H9 (cell line): ENCODE results near the gene OR6K3. TPM values are rescaled to one million over a fixed set of nuclear protein-coding genes. Genes with fewer than 3 reads are reported as not detected.

Experiments
- DNase-seq: peaks from one replicate; pipeline ENCODE4 v3.0.0-alpha.2; 2017
- H2AFZ ChIP-seq: one replicate; pipeline ENCODE4 v1.6.1; 2013; ENCODE audit warnings: mild to moderate bottlenecking, low read length, control low read depth, moderate library complexity
- H2AK5ac ChIP-seq: 2 replicates; pipeline ENCODE4 v1.6.1; 2013; ENCODE audit warnings: low read length, control low read depth, mixed read lengths; ENCODE audit not compliant: insufficient read length
- H2BK120ac ChIP-seq: one replicate; pipeline ENCODE4 v1.6.1; 2013; ENCODE audit warnings: low read depth, mild to moderate bottlenecking, low read length, control low read depth, inconsistent platforms; ENCODE audit not compliant: poor library complexity, severe bottlenecking
- H2BK12ac ChIP-seq: 2 replicates; pipeline ENCODE4 v1.6.1; 2013; ENCODE audit warnings: low read length, control low read depth, mixed read lengths, low read depth; ENCODE audit not compliant: insufficient read length
- H2BK15ac ChIP-seq: 2 replicates; pipeline ENCODE4 v1.6.1; 2013; ENCODE audit warnings: low read depth, low read length, control low read depth
- H2BK20ac ChIP-seq: one replicate; pipeline ENCODE4 v1.6.1; 2013; ENCODE audit warnings: low read depth, mild to moderate bottlenecking, low read length, control low read depth, inconsistent platforms; ENCODE audit not compliant: poor library complexity, severe bottlenecking
- H2BK5ac ChIP-seq: 2 replicates; pipeline ENCODE4 v1.6.1; 2013; ENCODE audit warnings: low read length, control low read depth, mixed read lengths; ENCODE audit not compliant: insufficient read length
- H3K14ac ChIP-seq: 2 replicates; pipeline ENCODE4 v1.6.1; 2013; ENCODE audit warnings: low read length, control low read depth; ENCODE audit not compliant: insufficient read depth
- H3K18ac ChIP-seq: 2 replicates; pipeline ENCODE4 v1.6.1; 2013; ENCODE audit warnings: low read depth, mild to moderate bottlenecking, mixed read lengths, low read length, control low read depth; ENCODE audit not compliant: insufficient read length
- H3K23ac ChIP-seq: 2 replicates; pipeline ENCODE4 v1.6.1; 2013; ENCODE audit warnings: low read length, control low read depth, mixed read lengths, low read depth; ENCODE audit not compliant: insufficient read length
- H3K23me2 ChIP-seq: 2 replicates; pipeline ENCODE4 v1.6.1; 2013; ENCODE audit warnings: low read depth, mild to moderate bottlenecking, mixed read lengths, low read length, control low read depth; ENCODE audit not compliant: insufficient read length, poor library complexity, severe bottlenecking
- H3K27ac ChIP-seq: 2 replicates; pipeline ENCODE4 v1.5.1; 2013; ENCODE audit warnings: low read length, control low read depth, mixed read lengths, low read depth; ENCODE audit not compliant: insufficient read length
- H3K27me3 ChIP-seq: 2 replicates; pipeline ENCODE4 v1.6.1; 2013; ENCODE audit warnings: low read length, control low read depth, inconsistent platforms; ENCODE audit not compliant: insufficient read depth
- H3K4ac ChIP-seq: 2 replicates; pipeline ENCODE4 v1.6.1; 2013; ENCODE audit warnings: low read depth, mild to moderate bottlenecking, control low read depth, inconsistent platforms, low read length, moderate library complexity
- H3K4me1 ChIP-seq: 2 replicates; pipeline ENCODE4 v1.6.1; 2013; ENCODE audit warnings: low read length, control low read depth, inconsistent platforms; ENCODE audit not compliant: insufficient read depth
- H3K4me2 ChIP-seq: 2 replicates; pipeline ENCODE4 v1.6.1; 2013; ENCODE audit warnings: low read length, control low read depth, mixed read lengths; ENCODE audit not compliant: insufficient read length, insufficient read depth
- H3K56ac ChIP-seq: 2 replicates; pipeline ENCODE4 v1.6.1; 2013; ENCODE audit warnings: low read depth, mild to moderate bottlenecking, mixed read lengths, low read length, control low read depth; ENCODE audit not compliant: insufficient read length
- H3K79me1 ChIP-seq: 2 replicates; pipeline ENCODE4 v1.6.1; 2013; ENCODE audit warnings: low read depth, mild to moderate bottlenecking, moderate library complexity, low read length, control low read depth, inconsistent platforms; ENCODE audit not compliant: insufficient read depth, poor library complexity, severe bottlenecking
- H3K79me2 ChIP-seq: 2 replicates; pipeline ENCODE4 v1.6.1; 2013; ENCODE audit warnings: low read length, control low read depth, inconsistent platforms; ENCODE audit not compliant: insufficient read depth
- H3K9ac ChIP-seq: 2 replicates; pipeline ENCODE4 v1.6.1; 2013; ENCODE audit warnings: low read length, control low read depth, mixed read lengths; ENCODE audit not compliant: insufficient read length; ENCODE audit errors: extremely low read depth
- H3K9me3 ChIP-seq: one replicate; pipeline ENCODE4 v1.6.1; 2013; ENCODE audit warnings: low read depth, low read length, inconsistent platforms; ENCODE audit not compliant: control insufficient read depth
- H3T11ph ChIP-seq: one replicate; pipeline ENCODE4 v1.6.1; 2013; ENCODE audit warnings: mild to moderate bottlenecking, low read length, control low read depth, inconsistent platforms
- H4K20me1 ChIP-seq: one replicate; pipeline ENCODE4 v1.6.1; 2013; ENCODE audit not compliant: control insufficient read depth, insufficient read length, insufficient read depth
- H4K5ac ChIP-seq: 2 replicates; pipeline ENCODE4 v1.6.1; 2013; ENCODE audit warnings: low read depth, mild to moderate bottlenecking, mixed read lengths, low read length, control low read depth; ENCODE audit not compliant: insufficient read length
- H4K8ac ChIP-seq: replicated peaks from 2 replicates; pipeline ENCODE4 v1.6.1; 2013; ENCODE audit warnings: low read length, control low read depth, mixed read lengths, low read depth; ENCODE audit not compliant: insufficient read length
- H4K91ac ChIP-seq: 2 replicates; pipeline ENCODE4 v1.6.1; 2013; ENCODE audit warnings: low read depth, mild to moderate bottlenecking, moderate library complexity, mixed read lengths, low read length, control low read depth; ENCODE audit not compliant: insufficient read length
- H3K27ac Mint-ChIP-seq, 3 experiments: 2 replicates in 2 of 3; 3 replicates in 1 of 3; pipeline ENCODE4 v1.8.0; 2020 to 2021; ENCODE audit warnings: mixed read lengths in 3 of 3, mild to moderate bottlenecking in 1 of 3, moderate library complexity in 1 of 3
- H3K27me3 Mint-ChIP-seq: 2 replicates; pipeline ENCODE4 v1.8.0; 2021; ENCODE audit warnings: low read depth, mild to moderate bottlenecking, moderate library complexity, mixed read lengths
- H3K36me3 Mint-ChIP-seq, 3 experiments: 2 replicates in 2 of 3; 3 replicates in 1 of 3; pipeline ENCODE4 v1.8.0; 2020 to 2021; ENCODE audit warnings: low read depth in 3 of 3, mixed read lengths in 3 of 3; ENCODE audit not compliant: insufficient read depth in 1 of 3
- H3K4me1 Mint-ChIP-seq, 2 experiments: 2 replicates each; pipeline ENCODE4 v1.8.0; 2020; ENCODE audit warnings: mixed read lengths in 2 of 2
- H3K4me3 Mint-ChIP-seq, 2 experiments: 2 replicates in 1 of 2; 3 replicates in 1 of 2; pipeline ENCODE4 v1.8.0; 2020 to 2021; ENCODE audit warnings: mild to moderate bottlenecking in 2 of 2, mixed read lengths in 2 of 2, moderate library complexity in 1 of 2
- H3K9me3 Mint-ChIP-seq, 2 experiments: 2 replicates in 1 of 2; 3 replicates in 1 of 2; pipeline ENCODE4 v1.8.0; 2020; ENCODE audit warnings: mild to moderate bottlenecking in 2 of 2, mixed read lengths in 2 of 2, moderate library complexity in 1 of 2
- CTCF ChIP-seq: fragments of 200-600 bp; sonication (generic); conservative IDR thresholded peaks from 3 replicates; pipeline ENCODE4 v1.8.0; 2021; ENCODE audit warnings: antibody characterized with exemption, mild to moderate bottlenecking
- WGBS: extraction: QIAGEN DNeasy Blood & Tissue Kit; methylation state at CpG from one replicate; pipeline ENCODE4 v1.1.7; 2013; ENCODE audit warnings: missing lambda C conversion rate, low lambda C conversion rate, mixed read lengths; ENCODE audit not compliant: insufficient read length; ENCODE audit errors: extremely low coverage; 5-methylcytosine and 5-hydroxymethylcytosine counted together
- total RNA-seq: library from RNA; stranded (reverse); gene quantifications from 2 replicates; pipeline ENCODE4 v1.2.1, GENCODE V29; 2021

OR6K3 gene
- total RNA-seq, 1 experiment from 2014 or later = not detected

- H4K8ac ChIP-seq = no peak within 1 kb of the TSS
- no peak for DNase-seq
- Mint-ChIP-seq H3K4me3 (no peak within 1 kb of the TSS), H3K27me3 (no peaks in the 10 kb centered on the region; the same call in 1 of the 2 replicates), H3K9me3 (no peaks in the 10 kb centered on the region; a peak in 1 of 5 replicates), H3K4me1 (no peaks in the 10 kb centered on the region), H3K36me3 (no peaks in the 10 kb centered on the region), H3K27ac (no peak within 1 kb of the TSS)
- no peak within 1 kb of the TSS for H4K91ac ChIP-seq
- H4K20me1 ChIP-seq = no peaks in the 10 kb centered on the region
- H3K9me3 ChIP-seq = no peaks in the 10 kb centered on the region
- no peak within 1 kb of the TSS for H2BK20ac ChIP-seq
- H2BK120ac ChIP-seq = no peak within 1 kb of the TSS
- no CpG with 5 or more reads among the region's 7 CpGs for WGBS
- H2BK12ac ChIP-seq = no peak within 1 kb of the TSS
- TF ChIP-seq CTCF = no peak
- no peak within 1 kb of the TSS for H3K18ac ChIP-seq
- no peaks in the 10 kb centered on the region for H3K23me2 ChIP-seq
- no peaks in the 10 kb centered on the region for H3K27me3 ChIP-seq
- H3K23ac ChIP-seq = no peak within 1 kb of the TSS
- no peak within 1 kb of the TSS for H2BK5ac ChIP-seq
- H3K4ac ChIP-seq = no peak within 1 kb of the TSS
- no peak within 1 kb of the TSS for H3K56ac ChIP-seq
- no peaks in the 10 kb centered on the region for H3K79me1 ChIP-seq
- H3K9ac ChIP-seq = no peak within 1 kb of the TSS
- H3K4me1 ChIP-seq = no peaks in the 10 kb centered on the region
- H4K5ac ChIP-seq = no peak within 1 kb of the TSS
- no peak within 1 kb of the TSS for H3K14ac ChIP-seq
- H3K79me2 ChIP-seq = no peaks in the 10 kb centered on the region
- H2AK5ac ChIP-seq = no peak within 1 kb of the TSS
- H3K27ac ChIP-seq = no peak within 1 kb of the TSS
- no peak within 1 kb of the TSS for H3T11ph ChIP-seq
- no peak within 1 kb of the TSS for H2AFZ ChIP-seq
- H2BK15ac ChIP-seq = no peak within 1 kb of the TSS
- H3K4me2 ChIP-seq = no peak within 1 kb of the TSS
Observed at GRCh38 chr1:158686111-158687009, 34.2 kb downstream of the OR6K3 start, which contains the start of gene SPTA1. SPTA1 (minus strand) TSS chr1:158686715; CDS start chr1:158686517, 198 bp downstream.
